GM23338 (cell line): Measurements from ENCODE around the gene FURIN.

Experiments
- CREB1 ChIP-seq: fragments of 250-450 bp; sonication (Bioruptor Pico); IDR thresholded peaks from 2 replicates; pipeline ENCODE4 v1.5.0; 2020; ENCODE audit warnings: low read depth, mild to moderate bottlenecking, moderate library complexity
- CTCF ChIP-seq, 2 experiments: fragments of 200-600 bp in 1 of 2; sonication (generic) in 1 of 2; conservative IDR thresholded peaks; 2 replicates each; pipeline versions ENCODE4 v1.5.1 to v1.6.1; 2016 to 2017; ENCODE audit warnings: antibody characterized with exemption in 2 of 2, low read depth in 2 of 2, mild to moderate bottlenecking in 2 of 2, moderate library complexity in 1 of 2
- EZH2 ChIP-seq: fragments of 200-600 bp; sonication (generic); IDR thresholded peaks from one replicate; pipeline ENCODE4 v1.8.0; 2017; ENCODE audit warnings: antibody characterized with exemption, mild to moderate bottlenecking, low read depth; ENCODE audit not compliant: unreplicated experiment
- EZH2phosphoT487 ChIP-seq: fragments of 200-600 bp; sonication (generic); IDR thresholded peaks from one replicate; pipeline ENCODE4 v1.8.1; 2018; ENCODE audit warnings: antibody characterized with exemption; ENCODE audit not compliant: unreplicated experiment
- JUNB ChIP-seq: IDR thresholded peaks from one replicate; pipeline ENCODE4 v1.6.1; 2016; ENCODE audit warnings: antibody characterized with exemption; ENCODE audit not compliant: unreplicated experiment
- POLR2AphosphoS5 ChIP-seq: IDR thresholded peaks from 2 replicates; pipeline ENCODE4 v1.6.1; 2016; ENCODE audit warnings: antibody characterized with exemption, low read depth
- STAT1 ChIP-seq: IDR thresholded peaks from one replicate; pipeline ENCODE4 v1.6.1; 2016; ENCODE audit warnings: antibody characterized with exemption; ENCODE audit not compliant: unreplicated experiment
- ZNF114 ChIP-seq: fragments of 250-450 bp; sonication (Bioruptor Pico); IDR thresholded peaks from 2 replicates; pipeline ENCODE4 v1.5.0; 2020; ENCODE audit warnings: mild to moderate bottlenecking, moderate library complexity
- ZNF331 ChIP-seq: fragments of 250-450 bp; sonication (Bioruptor Pico); IDR thresholded peaks from 2 replicates; pipeline ENCODE4 v1.5.0; 2020; ENCODE audit warnings: low read depth, mild to moderate bottlenecking, moderate library complexity

- TF ChIP-seq CTCF (conservative IDR thresholded peaks at IDR 0.05; ENCODE audit: low read depth in 2 of 2), result no peak
- no peak for TF ChIP-seq EZH2
- no peak for TF ChIP-seq ZNF331 (CRISPR knock-in tag)
- no peak for TF ChIP-seq EZH2phosphoT487
- TF ChIP-seq POLR2AphosphoS5, result no peak
- TF ChIP-seq CREB1 (CRISPR knock-in tag), result no peak
- no peak for TF ChIP-seq JUNB
- TF ChIP-seq ZNF114 (CRISPR knock-in tag), result no peak
- TF ChIP-seq STAT1, result no peak
Measured at GRCh38 chr15:90822204-90822955, 46.0 kb upstream of the FURIN start.
